GM12878 (cell line): ENCODE measurements around the gene ZNF276.

Experiments
- CBX5 ChIP-seq: sonication (generic); IDR thresholded peaks from 2 replicates; pipeline ENCODE4 v1.6.1; 2016; ENCODE audit warnings: low read depth, moderate library complexity, mild to moderate bottlenecking, inconsistent platforms
- CTCF ChIP-seq, 3 experiments: IDR thresholded peaks in 2 of 3; conservative IDR thresholded peaks in 1 of 3; 2 replicates each; pipeline ENCODE4 v1.5.1; 2011; ENCODE audit warnings: low read depth in 3 of 3, low read length in 3 of 3, mild to moderate bottlenecking in 3 of 3, control low read depth in 2 of 3, moderate library complexity in 2 of 3, inconsistent platforms in 1 of 3, mixed read lengths in 1 of 3; ENCODE audit not compliant: control insufficient read depth in 2 of 3, insufficient read depth in 1 of 3; ENCODE audit errors: extremely low read depth in 1 of 3
- PAX8 ChIP-seq: fragments of 450-650 bp; IDR thresholded peaks from 2 replicates; pipeline ENCODE4 v1.6.1; 2017; ENCODE audit warnings: mild to moderate bottlenecking, moderate library complexity
- TAF1 ChIP-seq: IDR thresholded peaks from 2 replicates; pipeline ENCODE4 v1.6.1; 2011; ENCODE audit warnings: mild to moderate bottlenecking, low read depth, low read length, borderline replicate concordance
- USF2 ChIP-seq: IDR thresholded peaks from 2 replicates; pipeline ENCODE4 v1.6.1; 2011; ENCODE audit warnings: low read depth, low read length, improper control_type of control experiment, borderline replicate concordance
- ZBTB33 ChIP-seq: fragments of 450-650 bp; IDR thresholded peaks from 2 replicates; pipeline ENCODE4 v1.6.1; 2017; ENCODE audit warnings: mild to moderate bottlenecking

- TF ChIP-seq CTCF (IDR thresholded peaks at IDR 0.05 in 2 of 3, conservative IDR thresholded peaks at IDR 0.05 in 1 of 3; ENCODE audit: control insufficient read depth in 2 of 3, extremely low read depth in 1 of 3, insufficient read depth in 1 of 3, low read depth in 3 of 3, low read length in 3 of 3) (no peak), ZBTB33 (no peak), TAF1 (no peak), CBX5 (no peak), USF2 (no peak), PAX8 (no peak)
Measured at GRCh38 chr16:89738072-89738377, 16.7 kb downstream of the ZNF276 start.
